Urinary bladder (tissue), 4 donors: ENCODE results near the gene ARIH2. TPM values are rescaled to one million over a fixed set of nuclear protein-coding genes. Genes with fewer than 3 reads are reported as not detected.
A peak's percentile ranks its signal among the peaks of the same experiment; 100 is the strongest.

Source experiments
- DNase-seq: peaks from one replicate; pipeline ENCODE4 v3.0.0-alpha.2; 2015; ENCODE audit errors: extremely low spot score
- H3K27ac ChIP-seq: one replicate; pipeline ENCODE4 v1.5.1; 2013; ENCODE audit warnings: low read depth, mild to moderate bottlenecking, moderate library complexity
- H3K36me3 ChIP-seq: one replicate; pipeline ENCODE4 v1.6.1; 2013; ENCODE audit warnings: mild to moderate bottlenecking, moderate library complexity; ENCODE audit not compliant: insufficient read depth
- H3K4me1 ChIP-seq: one replicate; pipeline ENCODE4 v1.6.1; 2013; ENCODE audit warnings: mild to moderate bottlenecking, moderate library complexity; ENCODE audit not compliant: insufficient read depth
- H3K4me3 ChIP-seq: one replicate; pipeline ENCODE4 v1.5.1; 2013; ENCODE audit warnings: low read depth, low read length
- WGBS: extraction: QIAGEN DNeasy Blood & Tissue Kit; methylation state at CpG from one replicate; pipeline ENCODE4 v1.1.7; 2013; 5-methylcytosine and 5-hydroxymethylcytosine counted together
- polyA plus RNA-seq: library from polyadenylated mRNA; stranded (reverse); fragments of 200-250 nt; gene quantifications from one replicate; pipeline ENCODE4 v1.2.3, GENCODE V29; 2013
- total RNA-seq: library from RNA; depleted of rRNA; stranded (reverse); fragments of >200 nt; gene quantifications from one replicate; pipeline ENCODE4 v1.2.3, GENCODE V29; 2014
- donor health status: healthy with polysubstance abuse.
- donor health status: healthy.

The ARIH2 gene
- total and polyA plus RNA-seq, 2 donors = 59.9 to 71.6 TPM

GRCh38 chr3:48966876-48967361, 48.3 kb downstream of the ARIH2 start:
- DNase-seq = no peak
- H3K36me3 ChIP-seq = peaks cover 7% of the 10 kb centered on the region
- 91% methylated on average over 7 of the region's 7 CpGs for WGBS
- no peak overlapping the region for H3K4me3 ChIP-seq
- H3K4me1 ChIP-seq = no peaks in the 10 kb centered on the region
- H3K27ac ChIP-seq = no peak overlapping the region

- Histone ChIP-seq H3K4me1 (no peaks in the 10 kb centered on the region), H3K27ac (no peak overlapping the region), H3K4me3 (no peak overlapping the region), H3K36me3 (peaks cover 9% of the 10 kb centered on the region)
- WGBS = 95% methylated on average over 6 of the region's 6 CpGs
- DNase-seq = no peak
Measured at GRCh38 chr3:48970586-48970985, 51.9 kb downstream of the ARIH2 start.

- 92% methylated on average over 10 of the region's 10 CpGs for WGBS
- no peaks in the 10 kb centered on the region for H3K4me1 ChIP-seq
- H3K36me3 ChIP-seq = peaks cover 2% of the 10 kb centered on the region
- no peak for DNase-seq
- H3K4me3 ChIP-seq = no peak overlapping the region
- no peak overlapping the region for H3K27ac ChIP-seq
Measured at GRCh38 chr3:48974076-48974864, 55.6 kb downstream of the ARIH2 start.

GRCh38 chr3:48979451-48979850, 60.8 kb downstream of the ARIH2 start:
- WGBS = 95% methylated on average over 3 of the region's 3 CpGs
- no peak for DNase-seq
- H3K36me3 ChIP-seq = no peaks in the 10 kb centered on the region
- H3K4me3 ChIP-seq = no peak overlapping the region
- no peaks in the 10 kb centered on the region for H3K4me1 ChIP-seq
- no peak overlapping the region for H3K27ac ChIP-seq

- H3K27ac ChIP-seq = no peak overlapping the region
- no peak overlapping the region for H3K4me3 ChIP-seq
- 93% methylated on average over 4 of the region's 4 CpGs for WGBS
- H3K36me3 ChIP-seq = no peaks in the 10 kb centered on the region
- no peak for DNase-seq
- no peaks in the 10 kb centered on the region for H3K4me1 ChIP-seq
Measured at GRCh38 chr3:48980295-48980694, 61.7 kb downstream of the ARIH2 start.

GRCh38 chr3:48982016-48982415, 63.4 kb downstream of the ARIH2 start:
- Histone ChIP-seq H3K27ac (no peak overlapping the region), H3K36me3 (no peaks in the 10 kb centered on the region), H3K4me1 (no peaks in the 10 kb centered on the region), H3K4me3 (no peak overlapping the region)
- DNase-seq = no peak

GRCh38 chr3:48982686-48983085, 64.0 kb downstream of the ARIH2 start:
- no peak overlapping the region for H3K27ac ChIP-seq
- no peak overlapping the region for H3K4me3 ChIP-seq
- no peak for DNase-seq
- no peaks in the 10 kb centered on the region for H3K36me3 ChIP-seq
- 81% methylated on average over 5 of the region's 5 CpGs for WGBS
- no peaks in the 10 kb centered on the region for H3K4me1 ChIP-seq

GRCh38 chr3:48983096-48983495, 64.5 kb downstream of the ARIH2 start:
- no peak overlapping the region for H3K4me3 ChIP-seq
- WGBS = 95% methylated on average over 4 of the region's 4 CpGs
- no peak overlapping the region for H3K27ac ChIP-seq
- H3K4me1 ChIP-seq = no peaks in the 10 kb centered on the region
- DNase-seq = no peak
- H3K36me3 ChIP-seq = no peaks in the 10 kb centered on the region

- Histone ChIP-seq H3K4me3 (no peak overlapping the region), H3K4me1 (no peaks in the 10 kb centered on the region), H3K36me3 (no peaks in the 10 kb centered on the region), H3K27ac (no peak overlapping the region)
- no peak for DNase-seq
Measured at GRCh38 chr3:48984663-48985062, 66.0 kb downstream of the ARIH2 start.

GRCh38 chr3:48985831-48986376, 67.3 kb downstream of the ARIH2 start:
- 92% methylated on average over 7 of the region's 7 CpGs for WGBS
- H3K4me3 ChIP-seq = no peak overlapping the region
- H3K4me1 ChIP-seq = no peaks in the 10 kb centered on the region
- H3K27ac ChIP-seq = no peak overlapping the region
- DNase-seq = no peak
- no peaks in the 10 kb centered on the region for H3K36me3 ChIP-seq

- Histone ChIP-seq H3K27ac (peak overlapping the region; percentile 92), H3K4me1 (no peaks in the 10 kb centered on the region), H3K4me3 (peak overlapping the region; percentile 78), H3K36me3 (no peaks in the 10 kb centered on the region)
- WGBS = 2% methylated on average over 21 of the region's 21 CpGs
- DNase-seq = no peak
Measured at GRCh38 chr3:48989126-48989795, 70.6 kb downstream of the ARIH2 start.

GRCh38 chr3:48989796-48990635, 71.4 kb downstream of the ARIH2 start, which contains the start of gene P4HTM:
TSS of gene P4HTM (plus strand) at chr3:48990241. CDS start at chr3:48990257, 16 bp downstream.
- Histone ChIP-seq H3K36me3 (no peaks in the 10 kb centered on the region), H3K4me1 (no peaks in the 10 kb centered on the region), H3K27ac (peak within 1 kb of the TSS; percentile 92), H3K4me3 (peak within 1 kb of the TSS; percentile 78)
- peak; percentile 79 for DNase-seq
- under 1% methylated on average over 91 of the region's 91 CpGs for WGBS
